Small intestine (tissue), 7 donors: Measurements from ENCODE around the gene PFKFB4. TPM values are rescaled to one million over a fixed set of nuclear protein-coding genes. Genes with fewer than 3 reads are reported as not detected.

Source experiments
- DNase-seq, 2 donors: peaks; one replicate each; pipeline versions ENCODE4 v3.0.0 to v3.0.0-alpha.2; 2013
- FAIRE-seq: peaks from 2 replicates; lab custom pipeline; 2012; peaks lifted over from hg19 to GRCh38; lab: Jason Lieb, UNC
- H3K27ac ChIP-seq, 3 donors: one replicate each; pipeline ENCODE4 v1.5.1; 2013; ENCODE audit warnings: low read length in 2 of 3, mild to moderate bottlenecking in 2 of 3, control low read depth in 1 of 3, inconsistent platforms in 1 of 3, low read depth in 1 of 3, moderate library complexity in 1 of 3
- H3K27me3 ChIP-seq, 3 donors: one replicate each; pipeline ENCODE4 v1.6.1; 2013; ENCODE audit warnings: low read length in 3 of 3, inconsistent platforms in 1 of 3; ENCODE audit not compliant: control insufficient read depth in 3 of 3, insufficient read depth in 3 of 3
- H3K36me3 ChIP-seq, 3 donors: one replicate each; pipeline ENCODE4 v1.6.1; 2013; ENCODE audit warnings: low read length in 3 of 3, inconsistent platforms in 1 of 3, low read depth in 1 of 3, mild to moderate bottlenecking in 1 of 3, moderate library complexity in 1 of 3; ENCODE audit not compliant: control insufficient read depth in 3 of 3, insufficient read depth in 2 of 3
- H3K4me1 ChIP-seq, 3 donors: one replicate each; pipeline ENCODE4 v1.6.1; 2013; ENCODE audit warnings: low read length in 2 of 3, inconsistent platforms in 1 of 3, low read depth in 1 of 3, mild to moderate bottlenecking in 1 of 3, moderate library complexity in 1 of 3; ENCODE audit not compliant: control insufficient read depth in 3 of 3, insufficient read depth in 2 of 3
- H3K4me3 ChIP-seq, 3 donors: one replicate each; pipeline ENCODE4 v1.5.1; 2013; ENCODE audit warnings: low read length in 3 of 3, control low read depth in 1 of 3, inconsistent platforms in 1 of 3, low read depth in 1 of 3, mild to moderate bottlenecking in 1 of 3, moderate library complexity in 1 of 3
- H3K9me3 ChIP-seq, 2 donors: one replicate each; pipeline ENCODE4 v1.6.1; 2013; ENCODE audit warnings: low read depth in 1 of 2, low read length in 1 of 2; ENCODE audit not compliant: control insufficient read depth in 2 of 2, insufficient read depth in 1 of 2
- WGBS, 3 donors: extraction: QIAGEN DNeasy Blood & Tissue Kit; methylation state at CpG; one replicate each; pipeline ENCODE4 v1.1.7; 2013; 5-methylcytosine and 5-hydroxymethylcytosine counted together
- polyA plus RNA-seq, 4 donors: library from polyadenylated mRNA; stranded (reverse) in 3 of 4; unstranded in 1 of 4; fragments of 200-250 nt in 3 of 4; fragments of 120-200 nt in 1 of 4; gene quantifications; one replicate each; pipeline versions ENCODE4 v1.2.1 to v1.2.3, GENCODE V29; 2013
- donor health status: healthy with polysubstance abuse.
- donor health status: control.
- donor health status: control.
- donor health status: Bipolar disorder and iron deficiency.
- donor health status: healthy.

The PFKFB4 gene
- polyA plus RNA-seq, 4 donors, result 11.3 to 44.5 (median 19.1) TPM

- Histone ChIP-seq H3K4me3 (no peak overlapping the region), H3K27me3 (peaks cover 0 to 11% (median 6%) of the 10 kb centered on the region in 3 donors), H3K9me3 (no peaks in the 10 kb centered on the region), H3K27ac (peak overlapping the region in 1 of 3 donors; percentile 86), H3K36me3 (peaks cover 5 to 68% (median 26%) of the 10 kb centered on the region in 3 donors), H3K4me1 (peaks cover 0 to 17% (median 0%) of the 10 kb centered on the region in 3 donors)
- 63 to 78% (median 71%) methylated on average over 8 of the region's 8 CpGs for WGBS, 3 donors
- FAIRE-seq (no peak), DNase-seq (no peak)
Measured at GRCh38 chr3:48596676-48597407, 40.2 kb upstream of the PFKFB4 start.

- DNase-seq, result no peak
- Histone ChIP-seq H3K36me3 (peaks cover 5 to 68% (median 22%) of the 10 kb centered on the region in 3 donors), H3K4me3 (no peak overlapping the region), H3K27ac (peak overlapping the region in 2 of 3 donors; percentile 1 to 22), H3K4me1 (peaks cover 0 to 17% (median 0%) of the 10 kb centered on the region in 3 donors), H3K9me3 (no peaks in the 10 kb centered on the region), H3K27me3 (peaks cover 0 to 11% (median 6%) of the 10 kb centered on the region in 3 donors)
- FAIRE-seq, result no peak
- 47 to 73% (median 68%) methylated on average over 5 of the region's 5 CpGs for WGBS, 3 donors
Measured at GRCh38 chr3:48596157-48596556, 39.6 kb upstream of the PFKFB4 start.

DNA sequence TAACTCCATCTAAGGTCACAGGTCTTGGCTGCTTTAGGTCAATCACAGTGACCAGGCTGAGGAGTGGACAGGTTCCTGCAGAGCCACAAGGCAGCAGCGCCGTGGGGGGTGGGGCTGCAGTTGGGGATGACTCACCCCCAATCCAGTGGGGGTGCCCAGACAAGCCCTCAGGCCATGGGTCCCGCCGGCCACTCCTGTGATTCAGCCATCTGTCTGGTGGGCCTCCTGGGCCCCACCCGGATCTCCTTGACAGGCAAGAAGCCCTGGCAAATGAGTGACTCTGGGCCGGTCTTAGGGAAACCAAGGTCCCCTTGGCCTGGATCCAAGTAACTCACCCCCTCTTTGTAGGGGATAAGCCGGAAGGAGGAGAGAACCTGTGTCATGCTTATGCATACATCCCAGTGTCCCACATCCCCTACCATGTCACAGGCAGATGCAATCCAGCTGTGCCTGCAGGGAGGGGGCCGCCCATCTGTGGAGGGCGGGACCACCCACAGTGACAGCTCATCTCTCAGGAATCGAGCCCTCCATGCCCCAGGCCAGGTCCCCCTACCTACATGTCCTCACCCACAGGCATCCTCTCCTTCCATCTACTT lies 39.0 kb upstream of the PFKFB4 start:
- Histone ChIP-seq H3K4me1 (peaks cover 0 to 17% (median 0%) of the 10 kb centered on the region in 3 donors), H3K27ac (peak overlapping the region in 2 of 3 donors; percentile 1 to 17), H3K9me3 (no peaks in the 10 kb centered on the region), H3K27me3 (peaks cover 0 to 11% (median 6%) of the 10 kb centered on the region in 3 donors), H3K36me3 (peaks cover 5 to 66% (median 17%) of the 10 kb centered on the region in 3 donors), H3K4me3 (no peak overlapping the region)
- 16 to 37% (median 28%) methylated on average over 10 of the region's 10 CpGs for WGBS, 3 donors
- DNase-seq (peak; percentile 32 to 90), FAIRE-seq (no peak)

GRCh38 chr3:48595075-48595525 lies 38.5 kb upstream of the PFKFB4 start, which contains the start of gene COL7A1:
Gene COL7A1 (minus strand): TSS chr3:48595329. CDS start chr3:48595159, 170 bp downstream.
- no peaks in the 10 kb centered on the region for H3K9me3 ChIP-seq
- 0 to 5% (median 1%) methylated on average over 22 to 35 of the region's 35 CpGs for whole genome bisulfite sequencing, 3 donors
- H3K27ac ChIP-seq, result peak within 1 kb of the TSS in 2 of 3 donors; percentile 22 to 65
- no peak for FAIRE-seq
- H3K4me3 ChIP-seq, result peak within 1 kb of the TSS in 1 of 3 donors; percentile 50
- peaks cover 3 to 65% (median 13%) of the 10 kb centered on the region in 3 donors for H3K36me3 ChIP-seq
- H3K27me3 ChIP-seq, result peaks cover 0 to 11% (median 6%) of the 10 kb centered on the region in 3 donors
- H3K4me1 ChIP-seq, result peaks cover 0 to 17% (median 0%) of the 10 kb centered on the region in 3 donors
- DNase-seq, result no peak

- WGBS, 3 donors, result 18 to 35% (median 21%) methylated on average over 39 of the region's 39 CpGs
- Histone ChIP-seq H3K27me3 (peaks cover 0 to 11% (median 6%) of the 10 kb centered on the region in 3 donors), H3K4me1 (peaks cover 0 to 17% (median 0%) of the 10 kb centered on the region in 3 donors), H3K9me3 (no peaks in the 10 kb centered on the region), H3K4me3 (peak overlapping the region in 1 of 3 donors; percentile 50), H3K36me3 (peaks cover 0 to 64% (median 8%) of the 10 kb centered on the region in 3 donors), H3K27ac (peak overlapping the region in 1 of 3 donors; percentile 65)
- DNase-seq (peak in 1 of 2 donors; percentile 67), FAIRE-seq (no peak)
Measured at GRCh38 chr3:48594417-48595049, 37.9 kb upstream of the PFKFB4 start.

DNA sequence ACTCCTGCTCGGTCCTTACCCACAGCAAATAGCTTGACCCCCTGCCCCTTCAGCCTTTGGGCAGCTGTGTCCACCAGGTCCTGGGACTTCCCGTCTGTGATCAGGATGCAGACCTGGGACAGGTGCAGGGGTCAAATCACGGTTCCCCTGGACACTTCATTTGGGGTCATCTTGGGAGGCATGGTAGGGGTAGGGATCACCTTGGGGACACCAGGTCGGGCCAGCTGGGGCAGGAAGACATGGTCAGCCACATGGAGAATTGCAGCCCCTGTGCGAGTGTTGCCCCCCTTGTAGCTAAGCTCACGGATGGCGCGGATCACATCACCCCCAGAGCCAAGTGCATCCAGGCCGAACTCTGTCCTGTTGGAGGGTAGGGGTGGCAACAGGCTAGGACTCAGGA lies 36.7 kb upstream of the PFKFB4 start:
- Histone ChIP-seq H3K36me3 (peaks cover 0 to 61% (median 0%) of the 10 kb centered on the region in 3 donors), H3K4me3 (no peak overlapping the region), H3K27me3 (peaks cover 0 to 11% (median 6%) of the 10 kb centered on the region in 3 donors), H3K9me3 (no peaks in the 10 kb centered on the region), H3K4me1 (peaks cover 0 to 17% (median 0%) of the 10 kb centered on the region in 3 donors), H3K27ac (no peak overlapping the region)
- WGBS, 3 donors, result 84 to 89% (median 88%) methylated on average over 9 of the region's 9 CpGs
- DNase-seq, result no peak
- FAIRE-seq, result no peak

DNA sequence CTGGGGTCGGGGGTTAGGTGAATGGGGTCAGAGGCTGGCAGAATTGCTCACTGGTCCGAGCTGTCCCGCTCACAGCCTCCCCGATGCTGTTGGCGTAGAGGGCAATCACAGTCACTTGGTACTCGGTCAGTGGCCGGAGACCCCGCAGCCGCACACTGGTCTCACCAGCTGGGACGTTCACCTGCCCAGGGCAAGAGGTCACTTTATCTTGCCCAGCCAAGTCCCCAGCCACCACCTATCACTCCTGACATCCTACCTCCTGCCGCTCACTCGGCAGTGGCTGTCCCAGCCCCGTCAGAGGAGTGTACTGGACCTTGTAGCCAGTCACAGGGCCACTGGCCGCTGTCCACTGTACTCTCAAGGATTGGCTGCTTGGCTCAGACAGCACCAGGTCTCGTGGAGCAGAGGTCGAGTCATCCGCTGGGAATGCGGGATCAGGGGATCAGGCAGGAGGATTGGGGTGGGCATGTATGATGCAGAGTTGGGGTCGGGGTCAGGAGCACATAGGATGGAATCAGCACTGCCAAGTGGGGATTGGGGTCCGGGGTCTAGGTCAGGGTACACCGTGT lies 36.0 kb upstream of the PFKFB4 start:
- peaks cover 0 to 11% (median 6%) of the 10 kb centered on the region in 3 donors for H3K27me3 ChIP-seq
- WGBS, 3 donors, result 85 to 89% (median 86%) methylated on average over 21 of the region's 21 CpGs
- peaks cover 0 to 17% (median 0%) of the 10 kb centered on the region in 3 donors for H3K4me1 ChIP-seq
- no peak overlapping the region for H3K27ac ChIP-seq
- FAIRE-seq (no peak), DNase-seq (no peak)
- H3K9me3 ChIP-seq, result no peaks in the 10 kb centered on the region
- no peak overlapping the region for H3K4me3 ChIP-seq
- H3K36me3 ChIP-seq, result peaks cover 0 to 60% (median 0%) of the 10 kb centered on the region in 3 donors
